ENCODE measurements around the gene ZMPSTE24. TPM values are rescaled to one million over a fixed set of nuclear protein-coding genes. Genes with fewer than 3 reads are reported as not detected.

ZMPSTE24 gene
- total and polyA plus RNA-seq, 7 donors = 12.7 to 60.2 (median 22.2) TPM

GRCh38 chr1:40221977-40222772 is 35.9 kb upstream of the ZMPSTE24 start:
- Histone ChIP-seq H3K27ac (no peak overlapping the region), H3K4me1 (no peaks in the 10 kb centered on the region), H3K4me3 (no peak overlapping the region), H3K9me3 (no peaks in the 10 kb centered on the region), H3K36me3 (ENCODE audit: insufficient read depth in 1 of 2, low read depth in 1 of 2) (peaks cover 0 to 52% of the 10 kb centered on the region in 2 donors), H3K27me3 (ENCODE audit: insufficient read depth in 3 of 3, low read length in 2 of 3) (no peaks in the 10 kb centered on the region)
- intact Hi-C loops (cut with DNase I) = no loop called here
- no peak for DNase-seq
- WGBS, 3 donors = 81 to 88% (median 88%) methylated on average over 3 of the region's 3 CpGs
- ATAC-seq = no peak
- TF ChIP-seq, protein P1, sequence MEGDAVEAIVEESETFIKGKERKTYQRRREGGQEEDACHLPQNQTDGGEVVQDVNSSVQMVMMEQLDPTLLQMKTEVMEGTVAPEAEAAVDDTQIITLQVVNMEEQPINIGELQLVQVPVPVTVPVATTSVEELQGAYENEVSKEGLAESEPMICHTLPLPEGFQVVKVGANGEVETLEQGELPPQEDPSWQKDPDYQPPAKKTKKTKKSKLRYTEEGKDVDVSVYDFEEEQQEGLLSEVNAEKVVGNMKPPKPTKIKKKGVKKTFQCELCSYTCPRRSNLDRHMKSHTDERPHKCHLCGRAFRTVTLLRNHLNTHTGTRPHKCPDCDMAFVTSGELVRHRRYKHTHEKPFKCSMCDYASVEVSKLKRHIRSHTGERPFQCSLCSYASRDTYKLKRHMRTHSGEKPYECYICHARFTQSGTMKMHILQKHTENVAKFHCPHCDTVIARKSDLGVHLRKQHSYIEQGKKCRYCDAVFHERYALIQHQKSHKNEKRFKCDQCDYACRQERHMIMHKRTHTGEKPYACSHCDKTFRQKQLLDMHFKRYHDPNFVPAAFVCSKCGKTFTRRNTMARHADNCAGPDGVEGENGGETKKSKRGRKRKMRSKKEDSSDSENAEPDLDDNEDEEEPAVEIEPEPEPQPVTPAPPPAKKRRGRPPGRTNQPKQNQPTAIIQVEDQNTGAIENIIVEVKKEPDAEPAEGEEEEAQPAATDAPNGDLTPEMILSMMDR (IDR thresholded peaks at IDR 0.05) = no peak

DNA sequence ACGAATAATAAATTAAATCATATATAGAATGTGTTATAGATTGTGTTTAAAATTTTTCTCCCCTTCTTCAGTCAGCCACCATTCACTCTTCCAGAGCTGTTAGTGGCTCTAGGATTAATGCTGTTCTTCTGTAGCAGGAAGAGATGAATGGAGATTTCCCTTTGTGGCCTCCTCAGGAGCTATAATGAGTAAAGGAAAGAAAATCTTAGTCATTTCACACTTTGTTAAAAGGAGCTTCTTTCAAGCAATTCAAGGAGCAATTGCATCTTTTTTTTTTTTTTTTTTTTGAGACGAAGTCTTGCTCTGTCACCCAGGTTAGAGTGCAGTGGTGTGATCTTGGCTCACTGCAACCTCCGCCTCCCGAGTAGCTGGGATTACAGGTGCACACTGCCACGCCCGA is 34.0 kb upstream of the ZMPSTE24 start:
- no peak overlapping the region for H3K4me3 ChIP-seq
- peaks cover 0 to 50% of the 10 kb centered on the region in 2 donors for H3K36me3 ChIP-seq (ENCODE audit: insufficient read depth in 1 of 2, low read depth in 1 of 2)
- no peak overlapping the region for H3K27ac ChIP-seq
- intact Hi-C loops (cut with DNase I) = no loop called here
- DNase-seq (no peak), ATAC-seq (no peak)
- no peaks in the 10 kb centered on the region for H3K27me3 ChIP-seq (ENCODE audit: insufficient read depth in 3 of 3, low read length in 2 of 3)
- no peaks in the 10 kb centered on the region for H3K4me1 ChIP-seq
- TF ChIP-seq, protein P1 (IDR thresholded peaks at IDR 0.05) = no peak
- 90 to 92% (median 92%) methylated on average over 6 of the region's 6 CpGs for WGBS, 3 donors
- H3K9me3 ChIP-seq = no peaks in the 10 kb centered on the region

DNA sequence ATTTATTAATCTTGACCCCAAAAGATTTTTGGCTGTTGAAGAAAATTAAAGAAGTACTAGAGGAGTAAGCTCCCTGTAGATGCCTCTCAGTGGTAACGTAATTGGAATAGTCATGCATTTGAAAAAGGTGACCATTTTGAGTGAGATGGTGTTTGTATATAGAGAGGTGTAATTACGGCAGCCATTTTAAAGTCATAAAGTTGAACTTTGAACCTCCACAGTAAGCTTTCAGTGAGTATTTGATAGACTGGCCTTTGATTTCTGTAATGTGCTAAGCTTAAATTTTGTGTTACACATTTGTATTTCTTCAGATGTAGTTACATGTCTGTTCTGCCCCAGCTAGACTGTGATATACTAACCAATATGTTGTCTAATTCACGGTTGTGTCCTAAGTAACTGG is 31.8 kb upstream of the ZMPSTE24 start:
- WGBS, 3 donors = 82 to 95% (median 93%) methylated on average over 3 of the region's 3 CpGs
- TF ChIP-seq, protein P1 (IDR thresholded peaks at IDR 0.05) = no peak
- H3K36me3 ChIP-seq (ENCODE audit: insufficient read depth in 1 of 2, low read depth in 1 of 2) = peaks cover 0 to 70% of the 10 kb centered on the region in 2 donors
- H3K4me3 ChIP-seq = no peak overlapping the region
- no peaks in the 10 kb centered on the region for H3K9me3 ChIP-seq
- H3K4me1 ChIP-seq = no peaks in the 10 kb centered on the region
- no peak overlapping the region for H3K27ac ChIP-seq
- intact Hi-C loops (cut with DNase I) = no loop called here
- ATAC-seq (no peak), DNase-seq (no peak)
- H3K27me3 ChIP-seq (ENCODE audit: insufficient read depth in 3 of 3, low read length in 2 of 3) = no peaks in the 10 kb centered on the region

- intact Hi-C loops (cut with DNase I) = no loop called here
- Histone ChIP-seq H3K4me1 (no peaks in the 10 kb centered on the region), H3K36me3 (ENCODE audit: insufficient read depth in 1 of 2, low read depth in 1 of 2) (peaks cover 11 to 89% of the 10 kb centered on the region in 2 donors), H3K4me3 (no peak overlapping the region), H3K27me3 (ENCODE audit: insufficient read depth in 3 of 3, low read length in 2 of 3) (no peaks in the 10 kb centered on the region), H3K9me3 (peaks cover 8% of the 10 kb centered on the region), H3K27ac (no peak overlapping the region)
- WGBS, 3 donors = 93 to 95% (median 94%) methylated on average over 4 of the region's 4 CpGs
- no peak for DNase-seq
- TF ChIP-seq, protein P1 (IDR thresholded peaks at IDR 0.05) = no peak
- no peak for ATAC-seq
Observed at GRCh38 chr1:40232444-40232843, 25.6 kb upstream of the ZMPSTE24 start.
